ENCODE results near the gene CEMIP. TPM values are rescaled to one million over a fixed set of nuclear protein-coding genes. Genes with fewer than 3 reads are reported as not detected.

Gene CEMIP
- total and polyA plus RNA-seq, 2 of the 4 experiments (the other 2 are of a cell fraction) = 63.8 to 78.0 TPM

DNA sequence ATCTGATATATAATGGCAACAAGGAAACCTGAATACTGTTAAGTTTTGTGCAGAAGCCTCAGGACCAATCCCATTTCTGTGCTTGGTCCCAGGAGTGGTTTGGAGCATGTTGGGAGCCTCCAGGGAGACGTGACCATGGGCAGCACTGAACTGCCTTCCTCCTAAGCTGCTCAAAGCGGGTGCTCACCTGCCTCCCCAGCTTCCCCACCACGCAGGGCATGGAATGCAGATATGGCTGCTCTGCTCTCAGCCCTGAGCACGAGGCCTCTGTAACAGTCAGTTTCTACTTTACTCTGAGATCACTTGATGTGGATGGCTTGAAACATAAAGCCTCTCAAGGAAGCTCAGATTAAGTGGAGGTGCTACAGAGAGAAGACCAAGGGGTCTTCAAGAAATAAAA is 161.2 kb downstream of the CEMIP start:
- Histone ChIP-seq H4K8ac (ENCODE audit: low read depth in 2 of 2, low read length in 2 of 2) (no peak overlapping the region), H2BK120ac (ENCODE audit: low read depth, low read length) (no peak overlapping the region), H3K4me2 (ENCODE audit: low read depth, low read length) (no peak overlapping the region), H4K5ac (ENCODE audit: low read depth, low read length) (no peak overlapping the region), H3K9me1 (ENCODE audit: insufficient read depth, low read length) (peaks cover 19% of the 10 kb centered on the region), H4K91ac (ENCODE audit: insufficient read depth, low read depth, low read length) (no peak overlapping the region), H2AK5ac (ENCODE audit: low read depth, low read length) (no peak overlapping the region), H2BK20ac (ENCODE audit: low read depth, low read length) (no peak overlapping the region), H2BK15ac (ENCODE audit: low read depth, low read length) (no peak overlapping the region), H3K4ac (ENCODE audit: low read depth, low read length) (no peak overlapping the region), H3K36me3 (ENCODE audit: control insufficient read depth, insufficient read depth, low read length) (peaks cover 84% of the 10 kb centered on the region), H2BK5ac (ENCODE audit: low read depth, low read length, poor library complexity, severe bottlenecking) (no peak overlapping the region), H3K9ac (ENCODE audit: low read depth, low read length) (no peak overlapping the region), H3K79me1 (ENCODE audit: low read depth in 1 of 2, low read length in 2 of 2) (0 out of 4 replicates have a peak, but pooled peaks cover 0 to 4% of the 10 kb centered on the region in 2 experiments), H3K27me3 (ENCODE audit: control insufficient read depth, insufficient read depth, low read length) (no peaks in the 10 kb centered on the region), H4K20me1 (ENCODE audit: insufficient read depth, low read length) (peaks cover 31% of the 10 kb centered on the region), H3K56ac (ENCODE audit: extremely low read depth, insufficient read depth, low read length) (no peak overlapping the region), H3K14ac (replicated peaks; ENCODE audit: low read depth, low read length) (no peak overlapping the region), H3K4me3 (ENCODE audit: insufficient read depth, low read depth, low read length) (no peak overlapping the region), H3K23ac (ENCODE audit: low read depth, low read length) (no peak overlapping the region), H2AFZ (replicated peaks; ENCODE audit: low read length, poor library complexity) (no peak overlapping the region), H2AK9ac (replicated peaks; ENCODE audit: low read depth, low read length, poor library complexity) (no peak overlapping the region), H3K27ac (ENCODE audit: insufficient read depth, low read length) (no peak overlapping the region), H3K4me1 (ENCODE audit: control insufficient read depth, insufficient read depth, low read length) (no peaks in the 10 kb centered on the region), H3K18ac (ENCODE audit: low read depth, low read length) (no peak overlapping the region), H3K9me3 (ENCODE audit: control insufficient read depth, insufficient read depth, low read length) (no peaks in the 10 kb centered on the region)
- CTCF ChIA-PET = interaction anchor here (1.0 kb wide), 1 partner anchor 29 kb away, joined by 4 read pairs; no protein-coding TSS in a partner anchor
- DNase-seq (no peak), ATAC-seq (ENCODE audit: low read depth) (no peak)
- intact Hi-C loops (cut with micrococcal nuclease) = no loop called here
- in situ Hi-C loops (cut with MboI; ENCODE audit: low sequenced_read_pairs) = no loop called here
- TF ChIP-seq MXI1 (IDR thresholded peaks at IDR 0.05; ENCODE audit: borderline replicate concordance, low read depth, low read length) = no peak
- TF ChIP-seq, protein P1, sequence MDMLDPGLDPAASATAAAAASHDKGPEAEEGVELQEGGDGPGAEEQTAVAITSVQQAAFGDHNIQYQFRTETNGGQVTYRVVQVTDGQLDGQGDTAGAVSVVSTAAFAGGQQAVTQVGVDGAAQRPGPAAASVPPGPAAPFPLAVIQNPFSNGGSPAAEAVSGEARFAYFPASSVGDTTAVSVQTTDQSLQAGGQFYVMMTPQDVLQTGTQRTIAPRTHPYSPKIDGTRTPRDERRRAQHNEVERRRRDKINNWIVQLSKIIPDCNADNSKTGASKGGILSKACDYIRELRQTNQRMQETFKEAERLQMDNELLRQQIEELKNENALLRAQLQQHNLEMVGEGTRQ (IDR thresholded peaks at IDR 0.05; ENCODE audit: low read depth, low read length) = no peak
- TF ChIP-seq CEBPB (IDR thresholded peaks at IDR 0.05; ENCODE audit: low read depth, low read length) = no peak
- no peak for TF ChIP-seq MAZ (IDR thresholded peaks at IDR 0.05; ENCODE audit: borderline replicate concordance, low read depth, low read length)
- no peak for TF ChIP-seq MAFK (IDR thresholded peaks at IDR 0.05; ENCODE audit: low read depth, low read length)
- TF ChIP-seq RAD21 (IDR thresholded peaks at IDR 0.05; ENCODE audit: low read length) = no peak
- POLR2A ChIA-PET (ENCODE audit: unreplicated experiment) = no interaction called here
- dilution Hi-C loops (cut with HindIII; ENCODE audit: low sequenced_read_pairs, unreplicated experiment) = no loop called here
- BruUV-seq (replicated peaks) = no TSS peak
- no CpG with 5 or more reads among the region's 4 CpGs for WGBS, 2 experiments (ENCODE audit: extremely low coverage in 2 of 2, insufficient read length in 1 of 2)

Measured in IMR-90 (cell line).